OCI-LY7 (cell line): ENCODE data around the gene SUMO4. TPM values are rescaled to one million over a fixed set of nuclear protein-coding genes. Genes with fewer than 3 reads are reported as not detected.

Source experiments
- BruUV-seq: library from RNA; stranded (reverse); fragments of 400-500 nt; replicated peaks from 2 replicates; lab custom pipeline; 2021; lab: Mats Ljungman, UMichigan
- CTCF ChIA-PET: fragments of 300-600 bp; sonication (Branson Sonifier 250); formaldehyde crosslinking; loops from one replicate; lab custom pipeline; 2022; ENCODE audit warnings: antibody characterized with exemption; ENCODE audit not compliant: unreplicated experiment; lab: Charles Lee
- POLR2A ChIA-PET: fragments of 300-600 bp; sonication (Branson Sonifier 250); formaldehyde crosslinking; loops from one replicate; lab custom pipeline; 2022; ENCODE audit warnings: antibody characterized with exemption; lab: Charles Lee
- DNase-seq: peaks from one replicate; pipeline ENCODE4 v3.0.0-alpha.2; 2015; ENCODE audit warnings: low spot score
- H2AFZ ChIP-seq: fragments of 200-600 bp; sonication (generic), shearing (Covaris generic); 2 replicates; pipeline ENCODE4 v1.6.1; 2014; ENCODE audit warnings: mild to moderate bottlenecking, antibody characterized with exemption, low read length, moderate library complexity
- H3K27ac ChIP-seq: fragments of 200-600 bp; sonication (generic); 2 replicates; pipeline ENCODE4 v1.5.1; 2014; ENCODE audit warnings: mixed run types, low read depth, mild to moderate bottlenecking, moderate library complexity, low read length, inconsistent platforms; ENCODE audit not compliant: poor library complexity, severe bottlenecking
- H3K36me3 ChIP-seq: fragments of 200-600 bp; sonication (generic); 2 replicates; pipeline ENCODE4 v1.6.1; 2014; ENCODE audit warnings: mild to moderate bottlenecking, antibody characterized with exemption, low read length, moderate library complexity, mixed read lengths; ENCODE audit not compliant: insufficient read depth
- H3K4me1 ChIP-seq: fragments of 200-600 bp; sonication (generic); 2 replicates; pipeline ENCODE4 v1.5.1; 2014; ENCODE audit warnings: mild to moderate bottlenecking, low read length; ENCODE audit not compliant: insufficient read depth, poor library complexity, severe bottlenecking
- H3K4me2 ChIP-seq: fragments of 200-600 bp; sonication (generic); 2 replicates; pipeline ENCODE4 v1.6.1; 2014; ENCODE audit warnings: mild to moderate bottlenecking, low read length
- H3K4me3 ChIP-seq: fragments of 200-600 bp; sonication (generic); 2 replicates; pipeline ENCODE4 v1.5.1; 2014; ENCODE audit warnings: mild to moderate bottlenecking, low read depth, low read length; ENCODE audit not compliant: poor library complexity, severe bottlenecking
- H3K79me2 ChIP-seq: fragments of 200-600 bp; sonication (generic); 2 replicates; pipeline ENCODE4 v1.6.1; 2016; ENCODE audit warnings: low read depth, mild to moderate bottlenecking, low read length, moderate library complexity, mixed read lengths; ENCODE audit not compliant: insufficient read depth
- H3K9me2 ChIP-seq: fragments of 200-600 bp; sonication (generic); 2 replicates; pipeline ENCODE4 v1.6.1; 2016; ENCODE audit warnings: mild to moderate bottlenecking, low read length, mixed read lengths; ENCODE audit not compliant: insufficient read depth
- H3K9me3 ChIP-seq: fragments of 200-600 bp; sonication (generic); 2 replicates; pipeline ENCODE4 v1.6.1; 2014; ENCODE audit warnings: mild to moderate bottlenecking, mixed run types, low read length, mixed read lengths
- H4K20me1 ChIP-seq: fragments of 200-600 bp; sonication (generic); 2 replicates; pipeline ENCODE4 v1.6.1; 2014; ENCODE audit warnings: mild to moderate bottlenecking, antibody characterized with exemption, low read length, moderate library complexity, mixed read lengths; ENCODE audit not compliant: insufficient read depth
- EZH2phosphoT487 ChIP-seq: fragments of 200-600 bp; sonication (generic); IDR thresholded peaks from 2 replicates; pipeline ENCODE4 v1.6.1; 2018; ENCODE audit warnings: low read depth, borderline replicate concordance, mild to moderate bottlenecking, mixed run types, antibody characterized with exemption, low read length, moderate library complexity, mixed read lengths
- intact Hi-C: fragments of 100-400 bp; cut with micrococcal nuclease; formaldehyde crosslinking; loops from one replicate; pipeline ENCODE4 v1.10.0; 2022; ENCODE audit not compliant: unreplicated experiment
- total RNA-seq, 2 experiments: library from RNA; depleted of rRNA in 1 of 2; stranded (reverse); fragments of >200 nt in 1 of 2; shearing (Covaris generic) in 1 of 2; gene quantifications; 2 replicates each; pipeline ENCODE4 v1.2.3, GENCODE V29; 2014 to 2022
- TF ChIP-seq, protein P1 (sequence below): fragments of 200-600 bp; sonication (generic); conservative IDR thresholded peaks from 2 replicates; pipeline ENCODE4 v1.5.1; 2014; ENCODE audit warnings: mild to moderate bottlenecking, antibody characterized with exemption, low read length, moderate library complexity, mixed read lengths

The SUMO4 gene
- total RNA-seq, 2 experiments from 2014 or later = 3.2 to 3.6 TPM

- no peaks in the 10 kb centered on the region for H3K9me3 ChIP-seq
- no peaks in the 10 kb centered on the region for H3K79me2 ChIP-seq
- H3K9me2 ChIP-seq = no peaks in the 10 kb centered on the region
- no peaks in the 10 kb centered on the region for H4K20me1 ChIP-seq
- no peak overlapping the region for H3K27ac ChIP-seq
- no peak overlapping the region for H3K4me2 ChIP-seq
- no peak overlapping the region for H3K4me3 ChIP-seq
- intact Hi-C loops = no loop called here
- ChIA-PET POLR2A (no interaction called here), CTCF (no interaction called here)
- no peak for DNase-seq
- peaks cover 27% of the 10 kb centered on the region for H3K36me3 ChIP-seq
- no peak overlapping the region for H2AFZ ChIP-seq
- no TSS peak for BruUV-seq
- no peaks in the 10 kb centered on the region for H3K4me1 ChIP-seq
- TF ChIP-seq EZH2phosphoT487 = no peak
- TF ChIP-seq, protein P1, sequence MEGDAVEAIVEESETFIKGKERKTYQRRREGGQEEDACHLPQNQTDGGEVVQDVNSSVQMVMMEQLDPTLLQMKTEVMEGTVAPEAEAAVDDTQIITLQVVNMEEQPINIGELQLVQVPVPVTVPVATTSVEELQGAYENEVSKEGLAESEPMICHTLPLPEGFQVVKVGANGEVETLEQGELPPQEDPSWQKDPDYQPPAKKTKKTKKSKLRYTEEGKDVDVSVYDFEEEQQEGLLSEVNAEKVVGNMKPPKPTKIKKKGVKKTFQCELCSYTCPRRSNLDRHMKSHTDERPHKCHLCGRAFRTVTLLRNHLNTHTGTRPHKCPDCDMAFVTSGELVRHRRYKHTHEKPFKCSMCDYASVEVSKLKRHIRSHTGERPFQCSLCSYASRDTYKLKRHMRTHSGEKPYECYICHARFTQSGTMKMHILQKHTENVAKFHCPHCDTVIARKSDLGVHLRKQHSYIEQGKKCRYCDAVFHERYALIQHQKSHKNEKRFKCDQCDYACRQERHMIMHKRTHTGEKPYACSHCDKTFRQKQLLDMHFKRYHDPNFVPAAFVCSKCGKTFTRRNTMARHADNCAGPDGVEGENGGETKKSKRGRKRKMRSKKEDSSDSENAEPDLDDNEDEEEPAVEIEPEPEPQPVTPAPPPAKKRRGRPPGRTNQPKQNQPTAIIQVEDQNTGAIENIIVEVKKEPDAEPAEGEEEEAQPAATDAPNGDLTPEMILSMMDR = no peak
Measured at GRCh38 chr6:149414009-149414408, 13.9 kb downstream of the SUMO4 start.

DNA sequence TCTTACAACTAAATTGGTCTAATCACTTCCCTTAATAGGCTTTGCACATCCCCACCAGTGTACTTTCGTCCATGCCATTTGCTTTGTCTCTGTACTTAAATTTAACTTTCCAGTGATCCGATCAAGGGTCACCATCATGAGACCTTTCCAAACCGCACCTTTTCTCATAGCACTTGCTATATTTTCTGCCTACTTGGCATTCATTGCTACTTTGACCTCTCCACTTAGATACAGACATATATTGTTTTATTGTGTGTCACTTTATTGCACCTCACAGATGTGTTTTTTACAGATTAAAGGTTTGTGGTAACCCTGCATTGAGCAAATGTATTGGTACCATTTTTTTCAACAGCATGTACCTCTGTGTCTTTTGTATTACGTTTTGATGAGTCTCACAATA lies 14.8 kb downstream of the SUMO4 start:
- no peak overlapping the region for H3K4me2 ChIP-seq
- H3K4me1 ChIP-seq = no peaks in the 10 kb centered on the region
- intact Hi-C loops = no loop called here
- CTCF ChIA-PET = no interaction called here
- no peaks in the 10 kb centered on the region for H4K20me1 ChIP-seq
- BruUV-seq = no TSS peak
- no peak for DNase-seq
- no peak overlapping the region for H3K27ac ChIP-seq
- no peak overlapping the region for H3K4me3 ChIP-seq
- POLR2A ChIA-PET = no interaction called here
- TF ChIP-seq, protein P1 = no peak
- no peak for TF ChIP-seq EZH2phosphoT487
- H3K9me2 ChIP-seq = no peaks in the 10 kb centered on the region
- no peak overlapping the region for H2AFZ ChIP-seq
- no peaks in the 10 kb centered on the region for H3K9me3 ChIP-seq
- peaks cover 22% of the 10 kb centered on the region for H3K36me3 ChIP-seq
- H3K79me2 ChIP-seq = no peaks in the 10 kb centered on the region

- no peaks in the 10 kb centered on the region for H3K9me2 ChIP-seq
- no peak overlapping the region for H2AFZ ChIP-seq
- TF ChIP-seq, protein P1 = no peak
- TF ChIP-seq EZH2phosphoT487 = no peak
- H3K4me2 ChIP-seq = no peak overlapping the region
- CTCF ChIA-PET = no interaction called here
- no peaks in the 10 kb centered on the region for H3K36me3 ChIP-seq
- BruUV-seq = no TSS peak
- no peak overlapping the region for H3K27ac ChIP-seq
- H3K9me3 ChIP-seq = no peaks in the 10 kb centered on the region
- POLR2A ChIA-PET = interaction anchor here (0.6 to 1.1 kb wide), 4 partner anchors 12 to 389 kb away, joined by 3 to 5 read pairs (median 4); no protein-coding TSS in a partner anchor
- no peak for DNase-seq
- H3K4me3 ChIP-seq = no peak overlapping the region
- H3K4me1 ChIP-seq = no peaks in the 10 kb centered on the region
- intact Hi-C loops = no loop called here
- H4K20me1 ChIP-seq = no peaks in the 10 kb centered on the region
- H3K79me2 ChIP-seq = no peaks in the 10 kb centered on the region
Measured at GRCh38 chr6:149419696-149420404, 19.8 kb downstream of the SUMO4 start.
